NT2/D1 (cell line): Measurements from ENCODE around the gene ASB6.

Experiments used
- SUZ12 ChIP-seq: IDR thresholded peaks from 2 replicates; pipeline ENCODE4 v1.6.1; 2011; ENCODE audit not compliant: insufficient read length, insufficient read depth; ENCODE audit errors: extremely low read depth
- YY1 ChIP-seq: IDR thresholded peaks from 2 replicates; pipeline ENCODE4 v1.6.1; 2011; ENCODE audit not compliant: insufficient read length, insufficient read depth
- ZNF274 ChIP-seq: IDR thresholded peaks from 2 replicates; pipeline ENCODE4 v1.6.1; 2011; ENCODE audit warnings: mild to moderate bottlenecking, low read depth, low read length

DNA sequence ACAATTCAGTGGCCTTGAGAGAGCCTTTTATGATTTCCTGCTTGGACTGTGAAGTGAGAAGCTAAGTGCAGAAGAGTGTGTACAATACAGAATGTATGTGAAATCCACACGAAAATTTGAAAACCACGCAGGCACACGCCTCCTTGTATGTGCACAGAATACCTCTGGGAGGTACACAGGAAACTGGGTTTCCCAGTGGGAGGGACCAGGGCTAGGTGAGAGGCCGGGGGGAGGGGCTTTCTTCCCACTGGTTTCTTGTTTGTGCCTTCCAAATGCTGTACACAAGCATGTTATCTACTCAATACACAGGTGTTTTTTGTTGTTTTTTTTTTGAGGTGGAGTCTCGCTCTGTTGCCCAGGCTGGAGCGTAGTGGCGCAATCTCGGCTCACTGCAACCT, 37.2 kb downstream of the ASB6 start:
- TF ChIP-seq YY1: no peak
- TF ChIP-seq ZNF274: no peak
- TF ChIP-seq SUZ12: no peak
